ENCODE data around the gene AIM2. TPM values are rescaled to one million over a fixed set of nuclear protein-coding genes. Genes with fewer than 3 reads are reported as not detected.
"Not testable (repeated sequence)": the region's sequence is repeated elsewhere in the genome, so short reads cannot be mapped to it uniquely, and the experiment has no call there.

Gene AIM2
- polyA plus RNA-seq, 1 experiment, result not detected

- H3K4me3 ChIP-seq (ENCODE audit: low read depth, low read length), result no peak overlapping the region
- DNase-seq (ENCODE audit: low read depth), result no peak
- TF ChIP-seq CTCF (IDR thresholded peaks at IDR 0.05; ENCODE audit: insufficient read depth, low read depth, low read length), result no peak
- ChIA-PET POLR2A (no interaction called here), CTCF (interaction anchor here (1.9 to 2.3 kb wide), 2 partner anchors 15 to 17 kb away, joined by 5 to 8 read pairs; no protein-coding TSS in a partner anchor)
- peaks cover 16% of the 10 kb centered on the region for H3K36me3 ChIP-seq (ENCODE audit: control insufficient read depth, insufficient read depth, low read length)
- no peaks in the 10 kb centered on the region for H3K27me3 ChIP-seq (ENCODE audit: control insufficient read depth, insufficient read depth, low read length)
Measured at GRCh38 chr1:159055181-159055641, 21.4 kb downstream of the AIM2 start.

GRCh38 chr1:159054427-159054826 lies 22.1 kb downstream of the AIM2 start:
- H3K4me3 ChIP-seq (ENCODE audit: low read depth, low read length), result no peak overlapping the region
- peaks cover 16% of the 10 kb centered on the region for H3K36me3 ChIP-seq (ENCODE audit: control insufficient read depth, insufficient read depth, low read length)
- ChIA-PET POLR2A (no interaction called here), CTCF (interaction anchor here (1.9 to 2.3 kb wide), 2 partner anchors 9 to 14 kb away, joined by 5 to 7 read pairs; no protein-coding TSS in a partner anchor)
- no peak for TF ChIP-seq CTCF (IDR thresholded peaks at IDR 0.05; ENCODE audit: insufficient read depth, low read depth, low read length)
- DNase-seq (ENCODE audit: low read depth), result no peak
- H3K27me3 ChIP-seq (ENCODE audit: control insufficient read depth, insufficient read depth, low read length), result no peaks in the 10 kb centered on the region

GRCh38 chr1:159051436-159051835 lies 25.1 kb downstream of the AIM2 start:
- TF ChIP-seq CTCF (IDR thresholded peaks at IDR 0.05; ENCODE audit: insufficient read depth, low read depth, low read length), result no peak
- peaks cover 18% of the 10 kb centered on the region for H3K36me3 ChIP-seq (ENCODE audit: control insufficient read depth, insufficient read depth, low read length)
- H3K4me3 ChIP-seq (ENCODE audit: low read depth, low read length), result no peak overlapping the region
- DNase-seq (ENCODE audit: low read depth), result no peak
- CTCF ChIA-PET, result no interaction called here
- no peaks in the 10 kb centered on the region for H3K27me3 ChIP-seq (ENCODE audit: control insufficient read depth, insufficient read depth, low read length)
- POLR2A ChIA-PET, result no interaction called here

- DNase-seq (ENCODE audit: low read depth); POLR2A ChIA-PET; H3K27me3 ChIP-seq (ENCODE audit: control insufficient read depth, insufficient read depth, low read length); H3K36me3 ChIP-seq (ENCODE audit: control insufficient read depth, insufficient read depth, low read length); CTCF ChIA-PET; H3K4me3 ChIP-seq (ENCODE audit: low read depth, low read length): not testable (repeated sequence)
Measured at GRCh38 chr1:159046486-159046885, 30.1 kb downstream of the AIM2 start.

GRCh38 chr1:159040893-159041724 lies 35.5 kb downstream of the AIM2 start:
- no peak overlapping the region for H3K4me3 ChIP-seq (ENCODE audit: low read depth, low read length)
- POLR2A ChIA-PET, result no interaction called here
- H3K27me3 ChIP-seq (ENCODE audit: control insufficient read depth, insufficient read depth, low read length), result no peaks in the 10 kb centered on the region
- DNase-seq (ENCODE audit: low read depth), result no peak
- CTCF ChIA-PET, result interaction anchor here (0.7 to 1.5 kb wide), 2 partner anchors 12 to 14 kb away, joined by 3 to 5 read pairs; no protein-coding TSS in a partner anchor
- peaks cover 12% of the 10 kb centered on the region for H3K36me3 ChIP-seq (ENCODE audit: control insufficient read depth, insufficient read depth, low read length)
- no peak for TF ChIP-seq CTCF (IDR thresholded peaks at IDR 0.05; ENCODE audit: insufficient read depth, low read depth, low read length)

All from BJ (cell line).